HG02623 (cell line): Measurements from ENCODE around the gene CD3G.
"Not testable (repeated sequence)": the region's sequence is repeated elsewhere in the genome, so short reads cannot be mapped to it uniquely, and the experiment has no call there.

ENCODE experiments used
- ATAC-seq: cut with Tn5 transposase; IDR thresholded peaks from one replicate; pipeline ENCODE4 v1.9.1; 2021; ENCODE audit warnings: moderate library complexity; ENCODE audit not compliant: unreplicated experiment

CD3G gene

GRCh38 chr11:118375978-118376377 lies 31.8 kb downstream of the CD3G start:
- no peak for ATAC-seq

GRCh38 chr11:118379497-118379896 lies 35.4 kb downstream of the CD3G start:
- ATAC-seq = no peak

- no peak for ATAC-seq
These were observed 36.4 kb downstream of the CD3G start for GRCh38 chr11:118380571-118380970.

- ATAC-seq = no peak
These were observed 38.8 kb downstream of the CD3G start for GRCh38 chr11:118382954-118383353.

GRCh38 chr11:118383657-118384056 lies 39.5 kb downstream of the CD3G start:
- ATAC-seq = no peak

GRCh38 chr11:118396097-118396501 lies 52.0 kb downstream of the CD3G start:
- no peak for ATAC-seq

- no peak for ATAC-seq
These were observed 53.3 kb downstream of the CD3G start for GRCh38 chr11:118397448-118397847.

- no peak for ATAC-seq
These were observed 54.8 kb downstream of the CD3G start for GRCh38 chr11:118398791-118399559.

- ATAC-seq = peak; percentile 51
These were observed 57.2 kb downstream of the CD3G start, which contains the start of gene ATP5MG for GRCh38 chr11:118401151-118401879. Gene ATP5MG, plus strand, starts transcription at chr11:118401606. Its CDS starts 60 bp downstream, at chr11:118401666.

- peak; percentile 9 for ATAC-seq
These were observed 57.9 kb downstream of the CD3G start for GRCh38 chr11:118401880-118402590.

GRCh38 chr11:118402594-118402993 lies 58.5 kb downstream of the CD3G start:
- not testable (repeated sequence) for ATAC-seq
